IPS-18c (cell line): ENCODE measurements around the gene ALOX15B.

Experiments
- H3K4me3 ChIP-seq: 2 replicates; pipeline ENCODE4 v1.7.0; 2013; ENCODE audit warnings: low read depth, mild to moderate bottlenecking, low read length, moderate library complexity; ENCODE audit not compliant: insufficient read depth
- H3K9me3 ChIP-seq: one replicate; pipeline ENCODE4 v1.6.1; 2013; ENCODE audit warnings: mild to moderate bottlenecking, low read length, moderate library complexity; ENCODE audit not compliant: control insufficient read depth, insufficient read depth

ALOX15B gene, protein sequence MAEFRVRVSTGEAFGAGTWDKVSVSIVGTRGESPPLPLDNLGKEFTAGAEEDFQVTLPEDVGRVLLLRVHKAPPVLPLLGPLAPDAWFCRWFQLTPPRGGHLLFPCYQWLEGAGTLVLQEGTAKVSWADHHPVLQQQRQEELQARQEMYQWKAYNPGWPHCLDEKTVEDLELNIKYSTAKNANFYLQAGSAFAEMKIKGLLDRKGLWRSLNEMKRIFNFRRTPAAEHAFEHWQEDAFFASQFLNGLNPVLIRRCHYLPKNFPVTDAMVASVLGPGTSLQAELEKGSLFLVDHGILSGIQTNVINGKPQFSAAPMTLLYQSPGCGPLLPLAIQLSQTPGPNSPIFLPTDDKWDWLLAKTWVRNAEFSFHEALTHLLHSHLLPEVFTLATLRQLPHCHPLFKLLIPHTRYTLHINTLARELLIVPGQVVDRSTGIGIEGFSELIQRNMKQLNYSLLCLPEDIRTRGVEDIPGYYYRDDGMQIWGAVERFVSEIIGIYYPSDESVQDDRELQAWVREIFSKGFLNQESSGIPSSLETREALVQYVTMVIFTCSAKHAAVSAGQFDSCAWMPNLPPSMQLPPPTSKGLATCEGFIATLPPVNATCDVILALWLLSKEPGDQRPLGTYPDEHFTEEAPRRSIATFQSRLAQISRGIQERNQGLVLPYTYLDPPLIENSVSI

DNA sequence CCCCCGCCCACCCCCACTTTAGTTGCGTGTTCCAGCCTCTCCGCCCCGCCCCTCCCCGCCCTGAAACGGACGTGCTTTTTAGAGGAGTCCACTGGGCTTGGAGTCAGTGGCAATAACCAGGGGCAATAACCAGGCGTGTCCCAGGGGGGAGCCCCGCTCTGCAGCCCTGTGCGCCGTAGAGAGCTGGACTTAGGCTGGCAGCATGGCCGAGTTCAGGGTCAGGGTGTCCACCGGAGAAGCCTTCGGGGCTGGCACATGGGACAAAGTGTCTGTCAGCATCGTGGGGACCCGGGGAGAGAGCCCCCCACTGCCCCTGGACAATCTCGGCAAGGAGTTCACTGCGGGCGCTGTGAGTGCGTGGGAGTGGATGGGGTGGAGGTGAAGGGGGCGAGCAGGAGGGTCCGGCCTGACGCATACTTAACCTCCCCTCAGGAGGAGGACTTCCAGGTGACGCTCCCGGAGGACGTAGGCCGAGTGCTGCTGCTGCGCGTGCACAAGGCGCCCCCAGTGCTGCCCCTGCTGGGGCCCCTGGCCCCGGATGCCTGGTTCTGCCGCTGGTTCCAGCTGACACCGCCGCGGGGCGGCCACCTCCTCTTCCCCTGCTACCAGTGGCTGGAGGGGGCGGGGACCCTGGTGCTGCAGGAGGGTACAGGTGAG is at the start of gene ALOX15B:
Gene ALOX15B (plus strand): TSS at position 106 of the 657 bp plus-strand sequence. CDS start 97 bp downstream, at position 203.
- Histone ChIP-seq H3K9me3 (no peaks in the 10 kb centered on the region), H3K4me3 (peak within 1 kb of the TSS; percentile 44)

DNA sequence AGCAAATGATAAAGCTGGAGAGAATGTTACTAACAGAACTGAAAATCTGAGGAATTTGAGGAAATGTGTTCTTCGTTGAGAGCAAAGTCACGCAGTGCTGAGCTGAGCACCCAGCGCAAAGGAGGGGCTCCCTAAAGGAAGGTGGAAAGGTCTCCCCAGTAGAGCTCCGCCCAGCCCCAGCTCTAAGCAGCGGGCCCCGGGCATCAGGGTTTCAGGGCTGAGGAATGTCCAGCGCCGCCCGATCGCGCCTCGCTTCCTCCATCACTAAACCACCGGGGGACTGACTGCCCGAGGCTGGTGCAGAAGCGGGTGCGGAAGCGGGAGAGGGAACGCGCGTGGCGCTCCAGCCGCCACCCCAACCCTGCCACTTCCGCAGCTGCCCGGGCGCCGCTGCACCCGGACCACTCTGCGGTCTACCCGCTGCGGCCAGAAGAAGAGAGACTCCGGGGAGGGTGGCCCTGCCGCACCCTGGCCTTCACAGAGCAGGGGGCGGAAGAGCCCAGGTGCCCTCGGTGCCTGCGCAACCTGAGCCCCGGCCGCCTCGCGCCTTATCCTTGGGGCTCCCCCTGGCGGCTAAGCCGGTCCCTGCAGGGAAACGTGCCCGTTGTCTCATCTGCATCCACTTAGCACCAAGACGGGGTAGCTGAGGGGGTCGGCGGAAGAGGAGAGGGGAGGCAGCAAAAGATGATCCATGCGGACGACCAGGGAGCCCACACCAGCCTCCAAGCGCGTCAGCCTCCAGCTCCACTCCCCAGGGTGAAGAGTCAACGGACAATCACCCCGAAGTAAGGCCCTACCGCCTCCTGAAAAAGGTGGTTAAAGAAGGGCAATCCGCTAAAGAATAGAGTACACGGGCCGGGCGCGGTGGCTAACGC is 48.8 kb upstream of the ALOX15B start:
- Histone ChIP-seq H3K9me3 (no peaks in the 10 kb centered on the region), H3K4me3 (peak overlapping the region; percentile 68)

DNA sequence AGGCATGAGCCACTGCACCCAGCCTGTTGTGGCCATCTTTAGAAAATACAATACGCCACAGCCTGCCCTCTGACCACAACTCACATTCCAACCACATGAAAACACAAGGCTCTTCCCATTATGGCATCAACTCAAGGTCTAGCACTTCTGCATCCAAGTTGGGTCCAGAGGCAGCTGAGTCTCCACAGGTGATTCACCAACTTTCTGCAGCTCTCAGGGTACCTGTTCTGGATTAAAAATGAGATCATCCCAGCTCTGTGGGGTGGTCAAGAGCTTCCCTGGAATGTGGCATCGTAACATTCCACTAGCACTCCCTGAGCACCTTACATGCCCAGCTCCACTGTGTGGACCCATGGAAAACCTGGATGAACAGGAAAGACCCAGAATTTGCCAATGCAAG is 46.3 kb upstream of the ALOX15B start:
- Histone ChIP-seq H3K9me3 (no peaks in the 10 kb centered on the region), H3K4me3 (no peak overlapping the region)

DNA sequence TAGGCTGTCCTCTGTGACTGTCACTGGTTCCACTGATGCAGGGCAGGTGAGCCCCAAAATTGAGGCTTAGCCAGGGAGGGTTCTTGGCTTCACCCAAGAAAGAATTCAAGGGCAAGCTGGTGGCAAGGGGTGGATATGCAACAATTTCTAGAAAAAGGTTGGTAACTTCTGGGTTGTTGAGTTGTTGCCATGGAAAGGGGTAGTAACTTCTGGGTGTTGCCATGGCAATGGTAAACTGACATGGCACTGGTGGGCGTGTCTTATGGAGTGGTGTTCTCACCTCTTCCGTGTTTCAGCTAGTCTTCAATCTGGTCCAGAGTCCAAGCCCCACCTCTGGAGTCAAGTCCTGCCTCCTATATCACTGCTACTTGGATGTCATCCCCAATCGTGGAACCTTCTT is 45.9 kb upstream of the ALOX15B start:
- H3K9me3 ChIP-seq: no peaks in the 10 kb centered on the region

DNA sequence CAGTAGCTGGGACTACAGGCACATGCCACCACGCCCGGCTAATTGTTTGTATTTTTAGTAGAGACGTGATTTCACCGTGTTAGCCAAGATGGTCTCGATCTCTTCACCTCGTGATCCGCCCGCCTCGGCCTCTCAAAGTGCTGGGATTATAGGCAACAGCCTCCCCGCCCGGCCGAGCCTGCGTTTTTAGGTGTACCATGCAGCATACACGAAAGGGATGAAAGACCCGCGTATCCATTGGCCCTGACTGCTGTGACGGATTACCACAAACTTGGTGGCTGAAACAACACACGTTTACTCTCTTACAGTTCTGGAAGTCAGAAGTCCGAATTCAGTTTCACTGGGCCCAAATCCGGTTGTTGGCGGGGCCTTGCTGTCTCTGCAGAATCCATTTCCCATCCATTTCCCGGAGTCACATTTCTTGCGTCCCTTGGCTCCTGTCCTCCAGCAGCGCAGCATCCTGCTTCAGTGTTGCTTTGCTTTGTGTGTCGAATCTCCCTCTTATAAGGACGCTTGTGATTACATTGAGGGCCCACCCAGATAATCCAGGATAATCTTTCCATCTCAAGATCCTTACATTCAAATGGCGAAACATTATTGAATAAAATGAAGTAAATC is 44.8 kb upstream of the ALOX15B start:
- H3K4me3 ChIP-seq: no peak overlapping the region
- H3K9me3 ChIP-seq: no peaks in the 10 kb centered on the region

More for the DNA sequence above, 45.9 kb upstream of the ALOX15B start:
- no peak overlapping the region for H3K4me3 ChIP-seq

DNA sequence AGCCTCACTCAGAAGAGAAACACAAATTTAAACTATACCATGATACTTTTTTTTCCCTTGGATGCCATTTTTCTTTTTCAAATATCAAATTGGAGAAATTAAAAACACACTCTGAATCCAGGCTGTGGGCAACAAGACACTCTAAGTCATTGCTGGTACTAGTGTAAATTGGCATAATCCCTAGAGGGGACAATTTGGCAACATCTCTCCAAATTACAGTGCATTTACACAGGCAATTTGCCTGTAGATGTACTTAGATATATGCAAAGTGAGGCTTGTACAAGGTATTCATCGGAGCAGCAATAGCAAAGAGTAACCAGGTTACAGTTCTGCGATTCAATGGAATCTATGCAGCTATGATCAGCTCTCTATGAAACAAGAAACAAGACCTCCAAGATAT is 43.1 kb upstream of the ALOX15B start:
- no peak overlapping the region for H3K4me3 ChIP-seq

DNA sequence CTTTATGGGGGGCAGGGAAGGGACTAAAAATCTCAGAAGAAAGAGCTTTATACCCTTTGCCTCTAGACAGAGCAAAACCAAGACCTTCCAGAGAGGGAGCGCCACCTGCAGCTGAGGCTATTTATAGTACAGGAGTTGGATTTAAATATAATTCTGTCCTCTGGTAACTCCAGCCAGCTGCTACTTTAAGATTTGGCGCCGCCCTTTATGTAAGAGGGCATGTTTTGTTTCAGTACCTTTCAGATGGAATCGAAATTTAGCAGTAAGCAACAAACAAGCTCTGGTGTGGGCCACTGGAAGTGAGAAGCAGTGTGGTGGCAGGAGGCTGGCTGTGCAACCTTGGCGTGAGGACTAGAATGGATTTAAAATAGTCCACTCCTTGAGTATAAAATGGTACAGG is 41.7 kb upstream of the ALOX15B start:
- H3K9me3 ChIP-seq: no peaks in the 10 kb centered on the region
- no peak overlapping the region for H3K4me3 ChIP-seq

More for the DNA sequence above, 43.1 kb upstream of the ALOX15B start:
- no peaks in the 10 kb centered on the region for H3K9me3 ChIP-seq

DNA sequence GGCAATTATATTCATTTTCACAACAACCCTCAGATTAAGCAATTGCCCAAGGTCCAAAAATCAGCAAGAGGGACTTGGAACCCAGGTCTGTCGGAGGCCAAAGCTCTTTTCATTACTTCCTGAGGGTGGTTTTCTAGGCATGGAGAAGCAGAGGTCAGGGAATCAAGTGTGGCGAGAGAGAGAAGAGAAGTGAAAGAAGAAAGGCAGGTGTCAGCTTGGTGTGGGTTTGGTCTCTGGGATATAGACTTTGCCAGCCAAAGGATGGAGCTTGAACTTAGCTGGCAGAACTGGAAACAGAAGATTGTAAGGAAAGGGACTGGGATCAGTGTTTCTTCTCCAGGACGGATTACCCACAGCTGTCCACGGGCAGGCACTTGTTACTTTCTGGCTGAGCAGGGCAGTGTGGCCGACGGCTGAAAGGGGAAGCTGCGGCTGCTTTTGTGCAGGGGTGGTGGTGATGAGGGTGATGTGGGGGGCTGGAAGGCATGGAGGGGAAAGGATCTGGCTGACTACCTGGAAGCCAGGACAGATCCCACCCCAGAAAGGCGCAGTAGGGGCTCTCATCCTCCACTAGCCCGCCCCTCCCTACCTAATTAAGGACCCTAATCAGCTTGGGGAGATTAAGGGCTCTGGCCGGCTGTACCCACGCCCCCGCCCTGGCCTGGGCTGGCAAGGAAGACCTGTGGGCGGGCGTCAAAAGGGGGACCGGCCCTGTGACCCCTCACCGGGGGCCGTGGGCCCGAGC is 36.7 kb upstream of the ALOX15B start, which contains the start of gene GUCY2D:
Gene GUCY2D (plus strand): TSS at position 640 of the 745 bp plus-strand sequence. CDS start 433 bp downstream, outside the sequence.
- Histone ChIP-seq H3K9me3 (peaks cover 3% of the 10 kb centered on the region), H3K4me3 (peak within 1 kb of the TSS; percentile 38; the same call in 1 of the 2 replicates)

DNA sequence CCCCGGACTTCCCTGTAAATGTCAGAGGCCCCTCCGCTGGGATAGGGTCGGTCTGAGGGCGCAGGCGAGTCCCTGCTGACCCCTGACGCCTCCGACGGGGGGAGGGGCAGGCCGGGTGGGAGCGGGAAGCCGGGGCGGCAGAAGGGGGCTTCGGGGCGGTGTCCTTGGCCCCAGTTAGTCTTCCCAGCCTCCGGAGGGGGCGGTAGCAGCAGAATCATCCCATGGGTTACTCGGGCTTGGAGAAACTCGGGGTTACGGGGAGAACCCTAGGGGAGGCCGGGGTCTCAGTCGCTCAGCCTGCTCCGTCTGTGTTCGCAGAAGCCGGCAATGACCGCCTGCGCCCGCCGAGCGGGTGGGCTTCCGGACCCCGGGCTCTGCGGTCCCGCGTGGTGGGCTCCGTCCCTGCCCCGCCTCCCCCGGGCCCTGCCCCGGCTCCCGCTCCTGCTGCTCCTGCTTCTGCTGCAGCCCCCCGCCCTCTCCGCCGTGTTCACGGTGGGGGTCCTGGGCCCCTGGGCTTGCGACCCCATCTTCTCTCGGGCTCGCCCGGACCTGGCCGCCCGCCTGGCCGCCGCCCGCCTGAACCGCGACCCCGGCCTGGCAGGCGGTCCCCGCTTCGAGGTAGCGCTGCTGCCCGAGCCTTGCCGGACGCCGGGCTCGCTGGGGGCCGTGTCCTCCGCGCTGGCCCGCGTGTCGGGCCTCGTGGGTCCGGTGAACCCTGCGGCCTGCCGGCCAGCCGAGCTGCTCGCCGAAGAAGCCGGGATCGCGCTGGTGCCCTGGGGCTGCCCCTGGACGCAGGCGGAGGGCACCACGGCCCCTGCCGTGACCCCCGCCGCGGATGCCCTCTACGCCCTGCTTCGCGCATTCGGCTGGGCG is 35.9 kb upstream of the ALOX15B start:
- Histone ChIP-seq H3K4me3 (peak overlapping the region; percentile 38; the same call in 1 of the 2 replicates), H3K9me3 (peaks cover 3% of the 10 kb centered on the region)

DNA sequence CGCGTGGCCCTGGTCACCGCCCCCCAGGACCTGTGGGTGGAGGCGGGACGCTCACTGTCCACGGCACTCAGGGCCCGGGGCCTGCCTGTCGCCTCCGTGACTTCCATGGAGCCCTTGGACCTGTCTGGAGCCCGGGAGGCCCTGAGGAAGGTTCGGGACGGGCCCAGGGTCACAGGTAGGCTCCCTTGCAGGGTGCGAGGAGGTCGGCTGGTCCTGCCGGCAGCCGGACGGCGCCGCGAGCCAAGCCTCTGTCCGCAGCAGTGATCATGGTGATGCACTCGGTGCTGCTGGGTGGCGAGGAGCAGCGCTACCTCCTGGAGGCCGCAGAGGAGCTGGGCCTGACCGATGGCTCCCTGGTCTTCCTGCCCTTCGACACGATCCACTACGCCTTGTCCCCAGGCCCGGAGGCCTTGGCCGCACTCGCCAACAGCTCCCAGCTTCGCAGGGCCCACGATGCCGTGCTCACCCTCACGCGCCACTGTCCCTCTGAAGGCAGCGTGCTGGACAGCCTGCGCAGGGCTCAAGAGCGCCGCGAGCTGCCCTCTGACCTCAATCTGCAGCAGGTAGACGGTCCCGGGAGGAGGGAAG is 35.2 kb upstream of the ALOX15B start:
- Histone ChIP-seq H3K9me3 (peaks cover 3% of the 10 kb centered on the region), H3K4me3 (no peak overlapping the region)

DNA sequence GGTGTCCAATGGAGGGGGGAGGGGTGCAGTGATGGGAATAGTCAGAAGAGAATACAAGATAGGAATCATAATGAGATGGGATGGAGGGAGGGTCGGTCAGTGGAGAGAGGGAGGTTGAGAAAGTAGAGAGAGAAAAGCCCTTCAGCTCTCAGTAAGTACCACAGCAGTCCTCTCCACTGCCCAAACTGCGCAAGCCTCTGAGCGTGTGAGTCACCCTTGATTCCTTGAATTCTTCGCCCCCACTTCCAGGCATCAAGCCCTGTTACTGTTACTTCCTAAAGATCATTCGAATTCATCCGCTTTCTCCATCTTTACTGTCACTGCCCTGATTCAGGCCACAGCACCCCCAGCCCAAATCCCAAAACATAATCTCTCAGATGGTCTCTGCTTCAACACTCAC is 34.0 kb upstream of the ALOX15B start:
- H3K4me3 ChIP-seq: no peak overlapping the region
- peaks cover 3% of the 10 kb centered on the region for H3K9me3 ChIP-seq

DNA sequence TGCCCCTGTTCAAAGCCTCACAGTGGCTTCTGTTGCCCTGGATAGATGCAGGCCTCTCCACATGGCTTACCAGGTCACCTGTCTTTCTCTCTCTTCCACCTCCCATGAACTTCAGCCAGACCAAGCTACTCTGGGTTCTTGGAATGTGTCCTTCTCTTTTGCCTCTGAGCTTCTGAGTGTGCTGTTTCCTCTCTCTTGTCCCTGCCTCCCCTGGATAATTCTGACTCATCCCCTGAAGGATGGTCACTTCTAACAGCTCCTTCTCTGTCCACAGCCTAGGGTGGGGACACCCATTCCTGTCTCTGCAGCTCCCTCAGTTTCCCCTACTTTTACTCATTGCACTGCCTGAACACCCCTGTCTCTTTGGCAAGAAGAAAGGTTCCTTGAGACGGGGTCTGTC is 33.5 kb upstream of the ALOX15B start:
- H3K4me3 ChIP-seq: no peak overlapping the region
- peaks cover 3% of the 10 kb centered on the region for H3K9me3 ChIP-seq

DNA sequence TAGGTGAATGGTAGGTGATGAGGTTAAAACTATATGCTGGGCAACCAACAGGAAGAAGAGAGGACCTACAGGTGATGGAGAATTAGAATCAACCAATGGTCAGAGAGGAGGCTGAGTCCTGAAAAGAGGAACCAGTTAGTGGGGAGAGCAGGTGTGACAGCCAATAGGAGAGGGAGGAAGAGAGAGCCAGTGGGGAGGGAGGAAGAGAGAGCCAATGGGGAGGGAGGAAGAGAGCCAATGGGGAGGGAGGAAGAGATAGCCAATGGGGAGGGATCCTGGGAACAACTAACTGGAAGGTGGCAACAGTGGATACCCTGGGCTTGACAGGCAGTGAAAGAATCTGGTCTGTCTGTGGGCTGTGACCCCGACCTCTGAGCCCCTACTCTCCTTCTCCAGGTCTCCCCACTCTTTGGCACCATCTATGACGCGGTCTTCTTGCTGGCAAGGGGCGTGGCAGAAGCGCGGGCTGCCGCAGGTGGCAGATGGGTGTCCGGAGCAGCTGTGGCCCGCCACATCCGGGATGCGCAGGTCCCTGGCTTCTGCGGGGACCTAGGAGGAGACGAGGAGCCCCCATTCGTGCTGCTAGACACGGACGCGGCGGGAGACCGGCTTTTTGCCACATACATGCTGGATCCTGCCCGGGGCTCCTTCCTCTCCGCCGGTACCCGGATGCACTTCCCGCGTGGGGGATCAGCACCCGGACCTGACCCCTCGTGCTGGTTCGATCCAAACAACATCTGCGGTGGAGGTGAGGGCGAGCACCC is 32.7 kb upstream of the ALOX15B start:
- Histone ChIP-seq H3K4me3 (no peak overlapping the region), H3K9me3 (peaks cover 3% of the 10 kb centered on the region)
